ENCODE results near the gene PLD2. TPM values are rescaled to one million over a fixed set of nuclear protein-coding genes. Genes with fewer than 3 reads are reported as not detected.

PLD2 gene
- total and polyA plus RNA-seq, 9 of the 15 experiments (the other 6 are each of a cell fraction or from before 2014, with no cell fraction given), result 0.20 to 7.5 (median 3.3) TPM

- TF ChIP-seq, protein P1, sequence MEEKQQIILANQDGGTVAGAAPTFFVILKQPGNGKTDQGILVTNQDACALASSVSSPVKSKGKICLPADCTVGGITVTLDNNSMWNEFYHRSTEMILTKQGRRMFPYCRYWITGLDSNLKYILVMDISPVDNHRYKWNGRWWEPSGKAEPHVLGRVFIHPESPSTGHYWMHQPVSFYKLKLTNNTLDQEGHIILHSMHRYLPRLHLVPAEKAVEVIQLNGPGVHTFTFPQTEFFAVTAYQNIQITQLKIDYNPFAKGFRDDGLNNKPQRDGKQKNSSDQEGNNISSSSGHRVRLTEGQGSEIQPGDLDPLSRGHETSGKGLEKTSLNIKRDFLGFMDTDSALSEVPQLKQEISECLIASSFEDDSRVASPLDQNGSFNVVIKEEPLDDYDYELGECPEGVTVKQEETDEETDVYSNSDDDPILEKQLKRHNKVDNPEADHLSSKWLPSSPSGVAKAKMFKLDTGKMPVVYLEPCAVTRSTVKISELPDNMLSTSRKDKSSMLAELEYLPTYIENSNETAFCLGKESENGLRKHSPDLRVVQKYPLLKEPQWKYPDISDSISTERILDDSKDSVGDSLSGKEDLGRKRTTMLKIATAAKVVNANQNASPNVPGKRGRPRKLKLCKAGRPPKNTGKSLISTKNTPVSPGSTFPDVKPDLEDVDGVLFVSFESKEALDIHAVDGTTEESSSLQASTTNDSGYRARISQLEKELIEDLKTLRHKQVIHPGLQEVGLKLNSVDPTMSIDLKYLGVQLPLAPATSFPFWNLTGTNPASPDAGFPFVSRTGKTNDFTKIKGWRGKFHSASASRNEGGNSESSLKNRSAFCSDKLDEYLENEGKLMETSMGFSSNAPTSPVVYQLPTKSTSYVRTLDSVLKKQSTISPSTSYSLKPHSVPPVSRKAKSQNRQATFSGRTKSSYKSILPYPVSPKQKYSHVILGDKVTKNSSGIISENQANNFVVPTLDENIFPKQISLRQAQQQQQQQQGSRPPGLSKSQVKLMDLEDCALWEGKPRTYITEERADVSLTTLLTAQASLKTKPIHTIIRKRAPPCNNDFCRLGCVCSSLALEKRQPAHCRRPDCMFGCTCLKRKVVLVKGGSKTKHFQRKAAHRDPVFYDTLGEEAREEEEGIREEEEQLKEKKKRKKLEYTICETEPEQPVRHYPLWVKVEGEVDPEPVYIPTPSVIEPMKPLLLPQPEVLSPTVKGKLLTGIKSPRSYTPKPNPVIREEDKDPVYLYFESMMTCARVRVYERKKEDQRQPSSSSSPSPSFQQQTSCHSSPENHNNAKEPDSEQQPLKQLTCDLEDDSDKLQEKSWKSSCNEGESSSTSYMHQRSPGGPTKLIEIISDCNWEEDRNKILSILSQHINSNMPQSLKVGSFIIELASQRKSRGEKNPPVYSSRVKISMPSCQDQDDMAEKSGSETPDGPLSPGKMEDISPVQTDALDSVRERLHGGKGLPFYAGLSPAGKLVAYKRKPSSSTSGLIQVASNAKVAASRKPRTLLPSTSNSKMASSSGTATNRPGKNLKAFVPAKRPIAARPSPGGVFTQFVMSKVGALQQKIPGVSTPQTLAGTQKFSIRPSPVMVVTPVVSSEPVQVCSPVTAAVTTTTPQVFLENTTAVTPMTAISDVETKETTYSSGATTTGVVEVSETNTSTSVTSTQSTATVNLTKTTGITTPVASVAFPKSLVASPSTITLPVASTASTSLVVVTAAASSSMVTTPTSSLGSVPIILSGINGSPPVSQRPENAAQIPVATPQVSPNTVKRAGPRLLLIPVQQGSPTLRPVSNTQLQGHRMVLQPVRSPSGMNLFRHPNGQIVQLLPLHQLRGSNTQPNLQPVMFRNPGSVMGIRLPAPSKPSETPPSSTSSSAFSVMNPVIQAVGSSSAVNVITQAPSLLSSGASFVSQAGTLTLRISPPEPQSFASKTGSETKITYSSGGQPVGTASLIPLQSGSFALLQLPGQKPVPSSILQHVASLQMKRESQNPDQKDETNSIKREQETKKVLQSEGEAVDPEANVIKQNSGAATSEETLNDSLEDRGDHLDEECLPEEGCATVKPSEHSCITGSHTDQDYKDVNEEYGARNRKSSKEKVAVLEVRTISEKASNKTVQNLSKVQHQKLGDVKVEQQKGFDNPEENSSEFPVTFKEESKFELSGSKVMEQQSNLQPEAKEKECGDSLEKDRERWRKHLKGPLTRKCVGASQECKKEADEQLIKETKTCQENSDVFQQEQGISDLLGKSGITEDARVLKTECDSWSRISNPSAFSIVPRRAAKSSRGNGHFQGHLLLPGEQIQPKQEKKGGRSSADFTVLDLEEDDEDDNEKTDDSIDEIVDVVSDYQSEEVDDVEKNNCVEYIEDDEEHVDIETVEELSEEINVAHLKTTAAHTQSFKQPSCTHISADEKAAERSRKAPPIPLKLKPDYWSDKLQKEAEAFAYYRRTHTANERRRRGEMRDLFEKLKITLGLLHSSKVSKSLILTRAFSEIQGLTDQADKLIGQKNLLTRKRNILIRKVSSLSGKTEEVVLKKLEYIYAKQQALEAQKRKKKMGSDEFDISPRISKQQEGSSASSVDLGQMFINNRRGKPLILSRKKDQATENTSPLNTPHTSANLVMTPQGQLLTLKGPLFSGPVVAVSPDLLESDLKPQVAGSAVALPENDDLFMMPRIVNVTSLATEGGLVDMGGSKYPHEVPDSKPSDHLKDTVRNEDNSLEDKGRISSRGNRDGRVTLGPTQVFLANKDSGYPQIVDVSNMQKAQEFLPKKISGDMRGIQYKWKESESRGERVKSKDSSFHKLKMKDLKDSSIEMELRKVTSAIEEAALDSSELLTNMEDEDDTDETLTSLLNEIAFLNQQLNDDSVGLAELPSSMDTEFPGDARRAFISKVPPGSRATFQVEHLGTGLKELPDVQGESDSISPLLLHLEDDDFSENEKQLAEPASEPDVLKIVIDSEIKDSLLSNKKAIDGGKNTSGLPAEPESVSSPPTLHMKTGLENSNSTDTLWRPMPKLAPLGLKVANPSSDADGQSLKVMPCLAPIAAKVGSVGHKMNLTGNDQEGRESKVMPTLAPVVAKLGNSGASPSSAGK (IDR thresholded peaks at IDR 0.05), result peak; percentile 62
- TF ChIP-seq RBM25 (IDR thresholded peaks at IDR 0.05; ENCODE audit: low read depth, low read length, severe bottlenecking) (peak; percentile 60), HDAC1 (IDR thresholded peaks at IDR 0.05) (peak in 1 of 2 experiments; percentile 50; a peak in 1 of 4 replicates), GABPA (tag; conservative IDR thresholded peaks at IDR 0.05; ENCODE audit: low read depth) (peak; percentile 79), GTF2A2 (tag; IDR thresholded peaks at IDR 0.05) (no peak), RCOR1 (IDR thresholded peaks at IDR 0.05; ENCODE audit: borderline replicate concordance in 1 of 2, low read depth in 2 of 2, low read length in 2 of 2) (peak in 1 of 2 experiments; percentile 46; a peak in 1 of 4 replicates), MAFG (tag; conservative IDR thresholded peaks at IDR 0.05) (no peak), BHLHE40 (IDR thresholded peaks at IDR 0.05; ENCODE audit: low read length) (peak; percentile 52; the same call in 1 of the 2 replicates), ZBTB11 (CRISPR knock-in tag; IDR thresholded peaks at IDR 0.05) (peak in 1 of 3 experiments; percentile 63; a peak in 1 of 6 replicates), TGIF2 (CRISPR knock-in tag; IDR thresholded peaks at IDR 0.05) (peak; percentile 84), ZKSCAN1 (IDR thresholded peaks at IDR 0.05; ENCODE audit: low read depth, low read length) (peak; percentile 39; the same call in 1 of the 2 replicates), SRSF7 (optimal IDR thresholded peaks at IDR 0.05; ENCODE audit: low read depth, low read length) (no peak)
These were observed 16.8 kb upstream of the PLD2 start (continued) for GRCh38 chr17:4789951-4790704.
